Ovary (tissue), 9 donors: ENCODE results near the gene S100B. TPM values are rescaled to one million over a fixed set of nuclear protein-coding genes. Genes with fewer than 3 reads are reported as not detected.

Source experiments
- DNase-seq, 5 donors: peaks; one replicate each; pipeline ENCODE4 v3.0.0-alpha.2; 2019 to 2020
- H3K27ac ChIP-seq, 2 donors: fragments of 200-600 bp; one replicate each; pipeline versions ENCODE4 v1.5.1 to v1.8.0; 2019 to 2022
- H3K27me3 ChIP-seq: fragments of 200-600 bp; one replicate; pipeline ENCODE4 v1.8.0; 2022
- H3K36me3 ChIP-seq: fragments of 200-600 bp; sonication (generic); one replicate; pipeline ENCODE4 v1.5.1; 2019
- H3K4me1 ChIP-seq: one replicate; pipeline ENCODE4 v1.8.1; 2013; ENCODE audit warnings: mild to moderate bottlenecking, moderate library complexity; ENCODE audit not compliant: insufficient read depth
- H3K4me3 ChIP-seq: fragments of 200-600 bp; sonication (generic); one replicate; pipeline ENCODE4 v1.5.1; 2017
- H3K9me3 ChIP-seq, 2 donors: fragments of 200-600 bp in 1 of 2; sonication (generic) in 1 of 2; one replicate each; pipeline versions ENCODE4 v1.5.1 to v1.8.1; 2013 to 2019; ENCODE audit warnings: mild to moderate bottlenecking in 1 of 2, moderate library complexity in 1 of 2
- EP300 ChIP-seq: sonication (generic); formaldehyde crosslinking; IDR thresholded peaks from one replicate; pipeline ENCODE4 v1.6.1; 2017; ENCODE audit warnings: antibody characterized with exemption
- POLR2A ChIP-seq: fragments of 450-650 bp; IDR thresholded peaks from one replicate; pipeline ENCODE4 v1.6.1; 2017; ENCODE audit warnings: antibody characterized with exemption, mild to moderate bottlenecking, moderate library complexity
- whole genome bisulfite sequencing, 3 donors: extraction: QIAGEN DNeasy Blood & Tissue Kit in 1 of 3; methylation state at CpG; one replicate each; pipeline versions ENCODE4 v1.1.5 to v1.1.7; 2013 to 2017; 5-methylcytosine and 5-hydroxymethylcytosine counted together
- intact Hi-C, 4 donors: fragments of 100-400 bp; cut with DNase I; formaldehyde crosslinking; loops; one replicate each; pipeline versions ENCODE4 v1.11.0 to v1.15.1; 2022 to 2023
- polyA plus RNA-seq, 2 donors: library from polyadenylated mRNA; stranded (reverse); fragments of 200-250 nt in 1 of 2; fragments of 350-450 nt in 1 of 2; fragmentation: Illumina TruSeq in 1 of 2; extraction: RNeasy Lipid Tissue Mini Kit (QIAGEN cat#74804) in 1 of 2; gene quantifications; one replicate each; pipeline ENCODE4 v1.2.3, GENCODE V29; 2013 to 2014
- total RNA-seq, 7 donors: library from RNA; depleted of rRNA in 2 of 7; stranded (reverse); fragments of >200 nt in 2 of 7; fragmentation: NEBNext Ultra II Directional in 3 of 7; extraction: Animal tissue kit (Norgen Biotek cat#: 25700) in 3 of 7; gene quantifications; one replicate each; pipeline versions ENCODE4 v1.1.0 to v1.2.4, GENCODE V29; 2016 to 2023
- TF ChIP-seq, protein P1 (sequence below), 3 donors: fragments of 450-650 bp in 2 of 3; fragments of 200-600 bp in 1 of 3; IDR thresholded peaks; one replicate each; pipeline versions ENCODE4 v1.5.1 to v1.8.0; 2016 to 2022; ENCODE audit warnings: antibody characterized with exemption in 3 of 3, mild to moderate bottlenecking in 1 of 3
- donor health status: DM: no; HTN: no; CAD: no; lungs with moderate emphysema.
- donor health status: DM: no; HTN: no; CAD: no.
- donor health status: Bipolar disorder and iron deficiency.
- donor health status: DM: yes; HTN: yes; CAD: no.
- donor health status: DM: no; HTN: no; CAD: no.
- donor health status: DM: yes; HTN: yes; CAD: no.

Gene S100B
- total and polyA plus RNA-seq, 9 donors: 0.53 to 16.8 (median 2.9) TPM

DNA sequence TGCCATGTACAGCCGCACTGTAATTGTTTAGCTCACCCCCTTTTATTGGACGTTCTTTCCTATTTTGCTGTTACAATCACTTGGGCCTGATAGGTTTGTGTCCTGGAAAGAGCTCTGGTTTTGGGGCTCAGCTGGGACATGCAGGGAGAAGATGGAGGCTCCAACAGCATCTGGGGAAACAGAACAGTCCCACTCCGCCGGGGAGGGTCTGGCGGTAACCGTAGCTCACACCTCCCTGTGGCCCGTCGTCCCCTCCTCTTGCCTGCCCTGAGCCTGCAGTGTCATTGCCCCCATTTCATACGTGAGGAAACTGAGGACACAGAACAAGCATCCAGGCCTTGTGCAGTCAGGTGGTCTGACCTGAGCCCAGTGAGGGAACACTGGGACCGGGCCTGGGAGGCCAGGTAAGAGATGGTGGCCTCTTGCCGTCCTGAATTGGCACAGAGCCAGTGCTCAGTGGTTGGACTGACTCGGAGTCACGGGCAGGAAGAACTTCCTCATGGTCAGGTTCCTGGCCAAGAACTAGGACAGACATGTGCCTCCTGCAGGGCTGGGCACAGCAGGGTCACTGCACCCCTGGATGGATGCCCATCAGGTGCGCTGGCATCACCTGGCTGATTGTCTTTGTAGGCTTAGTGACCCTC is 41.8 kb downstream of the S100B start:
- no peak overlapping the region for H3K4me3 ChIP-seq
- no peaks in the 10 kb centered on the region for H3K36me3 ChIP-seq
- intact Hi-C loops: no loop called here
- no peak overlapping the region for H3K27ac ChIP-seq
- 84 to 92% (median 90%) methylated on average over 14 of the region's 14 CpGs for WGBS, 3 donors
- H3K4me1 ChIP-seq: peaks cover 14% of the 10 kb centered on the region
- H3K27me3 ChIP-seq: no peaks in the 10 kb centered on the region
- peak in 1 of 5 donors; percentile 33 for DNase-seq
- H3K9me3 ChIP-seq: no peaks in the 10 kb centered on the region
- TF ChIP-seq POLR2A (no peak), EP300 (no peak)
- TF ChIP-seq, protein P1, sequence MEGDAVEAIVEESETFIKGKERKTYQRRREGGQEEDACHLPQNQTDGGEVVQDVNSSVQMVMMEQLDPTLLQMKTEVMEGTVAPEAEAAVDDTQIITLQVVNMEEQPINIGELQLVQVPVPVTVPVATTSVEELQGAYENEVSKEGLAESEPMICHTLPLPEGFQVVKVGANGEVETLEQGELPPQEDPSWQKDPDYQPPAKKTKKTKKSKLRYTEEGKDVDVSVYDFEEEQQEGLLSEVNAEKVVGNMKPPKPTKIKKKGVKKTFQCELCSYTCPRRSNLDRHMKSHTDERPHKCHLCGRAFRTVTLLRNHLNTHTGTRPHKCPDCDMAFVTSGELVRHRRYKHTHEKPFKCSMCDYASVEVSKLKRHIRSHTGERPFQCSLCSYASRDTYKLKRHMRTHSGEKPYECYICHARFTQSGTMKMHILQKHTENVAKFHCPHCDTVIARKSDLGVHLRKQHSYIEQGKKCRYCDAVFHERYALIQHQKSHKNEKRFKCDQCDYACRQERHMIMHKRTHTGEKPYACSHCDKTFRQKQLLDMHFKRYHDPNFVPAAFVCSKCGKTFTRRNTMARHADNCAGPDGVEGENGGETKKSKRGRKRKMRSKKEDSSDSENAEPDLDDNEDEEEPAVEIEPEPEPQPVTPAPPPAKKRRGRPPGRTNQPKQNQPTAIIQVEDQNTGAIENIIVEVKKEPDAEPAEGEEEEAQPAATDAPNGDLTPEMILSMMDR (IDR thresholded peaks at IDR 0.05): no peak

DNA sequence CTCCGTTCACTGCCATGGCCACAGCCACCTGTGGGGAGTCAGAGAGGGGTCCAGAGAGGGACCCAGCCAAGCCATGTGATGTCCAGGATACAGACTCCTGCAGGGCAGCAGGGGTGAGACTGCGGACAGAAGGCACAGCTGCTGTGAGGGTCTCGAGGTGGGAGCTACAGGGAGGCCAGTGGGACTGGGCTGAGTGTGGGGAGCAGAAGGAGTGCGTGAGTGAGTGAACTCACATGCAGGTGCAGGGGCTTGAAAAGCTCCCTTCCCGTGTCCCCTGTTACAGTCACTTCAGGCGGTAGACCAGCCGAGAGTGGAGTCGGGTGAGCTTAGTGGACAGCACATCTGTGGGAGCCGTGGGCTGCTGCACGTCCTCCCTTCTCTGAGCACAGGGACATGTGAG is 42.4 kb downstream of the S100B start:
- no peak overlapping the region for H3K4me3 ChIP-seq
- WGBS, 3 donors: 87 to 92% (median 89%) methylated on average over 10 of the region's 10 CpGs
- H3K4me1 ChIP-seq: peaks cover 16% of the 10 kb centered on the region
- no peak overlapping the region for H3K27ac ChIP-seq
- intact Hi-C loops: no loop called here
- H3K9me3 ChIP-seq: no peaks in the 10 kb centered on the region
- no peaks in the 10 kb centered on the region for H3K36me3 ChIP-seq
- DNase-seq: peak in 1 of 5 donors; percentile 23
- H3K27me3 ChIP-seq: no peaks in the 10 kb centered on the region
- TF ChIP-seq POLR2A (no peak), EP300 (no peak)
- TF ChIP-seq, protein P1 (IDR thresholded peaks at IDR 0.05): no peak

DNA sequence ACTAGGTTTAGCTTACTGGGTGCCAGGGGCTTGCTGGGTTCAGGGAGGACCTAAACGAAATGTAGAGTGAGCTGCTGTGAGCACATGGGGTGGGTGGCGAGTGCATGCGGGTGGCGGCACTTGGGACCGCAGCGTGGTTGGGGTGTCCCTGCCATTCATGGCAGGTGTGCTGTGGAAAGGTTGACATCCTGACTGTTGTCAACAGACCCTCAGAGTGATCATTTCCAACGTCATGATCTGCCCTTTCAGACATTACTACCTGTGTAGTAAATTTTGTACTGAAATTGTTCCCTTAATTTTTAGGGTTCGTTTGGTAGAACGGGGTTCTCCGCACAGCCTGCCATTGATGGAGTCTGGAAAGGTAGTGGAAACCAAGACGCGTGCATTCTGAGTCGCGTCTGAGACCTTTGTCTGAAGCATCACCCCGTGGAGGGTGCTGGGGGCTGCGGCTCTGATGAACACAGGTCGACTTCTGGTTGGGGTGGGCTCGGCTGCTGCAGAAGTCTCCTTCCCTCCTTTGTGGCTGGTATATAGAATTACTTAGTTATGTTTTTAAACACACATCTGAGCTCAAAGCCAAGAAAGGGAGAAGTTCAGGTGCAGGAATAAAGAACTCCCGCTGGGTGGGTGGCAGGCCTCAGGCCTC is 43.3 kb downstream of the S100B start:
- Histone ChIP-seq H3K4me1 (peaks cover 16% of the 10 kb centered on the region), H3K27ac (no peak overlapping the region), H3K27me3 (no peaks in the 10 kb centered on the region), H3K4me3 (no peak overlapping the region), H3K36me3 (no peaks in the 10 kb centered on the region), H3K9me3 (no peaks in the 10 kb centered on the region)
- WGBS, 3 donors: 93 to 97% (median 94%) methylated on average over 19 of the region's 19 CpGs
- no peak for DNase-seq
- no peak for TF ChIP-seq POLR2A
- TF ChIP-seq, protein P1 (IDR thresholded peaks at IDR 0.05): no peak
- TF ChIP-seq EP300: no peak
- intact Hi-C loops: no loop called here

DNA sequence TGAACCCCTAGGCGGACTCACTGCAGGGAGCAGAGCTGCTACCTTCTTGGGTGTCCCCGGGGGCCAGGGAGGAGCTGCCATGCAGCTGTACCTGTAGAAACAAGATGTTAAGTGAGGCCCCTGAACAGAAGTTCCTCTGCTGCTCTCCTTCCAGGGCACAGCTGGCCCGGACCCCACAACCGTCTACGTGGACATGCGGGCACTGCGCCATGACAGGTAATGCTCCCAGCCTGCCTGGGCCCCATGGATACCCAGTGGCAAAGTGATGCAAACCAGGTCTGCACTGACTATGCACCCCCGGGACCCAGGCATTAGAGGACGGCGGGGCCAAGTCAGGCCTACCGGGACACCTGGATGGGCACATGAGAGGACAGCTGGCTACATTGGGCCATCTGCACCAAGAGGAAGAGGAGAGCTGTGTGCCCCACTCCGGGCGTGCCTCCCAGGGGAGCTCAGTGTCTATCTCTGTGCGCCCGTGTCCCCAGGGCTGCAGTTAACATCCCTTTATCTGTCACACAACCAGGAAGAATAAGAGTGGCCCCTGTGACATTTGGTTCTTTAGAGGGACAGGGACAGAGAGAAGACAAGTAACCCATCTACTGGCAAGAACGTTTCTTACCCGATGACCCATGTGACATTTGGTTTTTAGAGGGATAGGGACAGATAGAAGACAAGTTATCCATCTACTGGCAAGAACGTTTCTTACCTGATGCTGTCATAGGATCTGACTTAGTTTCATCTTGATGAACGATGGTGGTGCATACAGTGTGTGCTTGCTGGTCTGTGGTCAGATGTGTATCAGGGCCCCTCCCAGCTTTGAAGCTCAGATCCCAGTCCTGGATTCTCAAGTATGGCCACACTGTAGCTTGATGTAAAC is 44.1 kb downstream of the S100B start:
- TF ChIP-seq EP300: no peak
- TF ChIP-seq POLR2A: no peak
- TF ChIP-seq, protein P1 (IDR thresholded peaks at IDR 0.05): no peak
- H3K27ac ChIP-seq: peak overlapping the region in 1 of 2 donors; percentile 54
- intact Hi-C loops: no loop called here
- no peak overlapping the region for H3K4me3 ChIP-seq
- WGBS, 3 donors: 78 to 91% (median 83%) methylated on average over 19 of the region's 19 CpGs
- peaks cover 16% of the 10 kb centered on the region for H3K4me1 ChIP-seq
- no peak for DNase-seq
- H3K9me3 ChIP-seq: no peaks in the 10 kb centered on the region
- H3K36me3 ChIP-seq: no peaks in the 10 kb centered on the region
- H3K27me3 ChIP-seq: no peaks in the 10 kb centered on the region
